Measurements from ENCODE around the gene ZEB2. TPM values are rescaled to one million over a fixed set of nuclear protein-coding genes. Genes with fewer than 3 reads are reported as not detected.

ZEB2 gene
- total and polyA plus RNA-seq, 2 of the 8 experiments (the other 6 are each of a cell fraction or from before 2014, with no cell fraction given), result 0.38 TPM; not detected in 1

DNA sequence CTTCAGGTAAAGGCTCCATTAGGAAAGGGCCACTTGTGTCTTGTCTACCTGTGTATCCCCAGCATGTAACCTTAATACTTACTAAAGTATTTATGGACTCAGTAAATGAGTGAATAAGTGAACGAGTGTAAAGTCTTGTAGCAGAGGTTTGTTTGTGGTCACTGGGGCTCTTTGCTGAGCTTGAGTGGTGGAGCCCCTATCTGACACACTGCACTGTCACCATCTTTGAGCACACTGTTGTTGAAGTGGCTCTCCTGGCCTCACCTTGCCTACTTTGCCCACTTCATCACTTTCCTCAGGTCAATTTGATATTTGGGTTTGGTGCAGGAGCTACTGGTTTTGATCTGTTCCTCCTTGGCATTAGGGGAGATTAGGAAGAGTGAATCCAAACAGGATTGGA lies 39.3 kb upstream of the ZEB2 start:
- H2BK120ac ChIP-seq (replicated peaks; ENCODE audit: low read depth, low read length), result no peak overlapping the region
- no peak overlapping the region; the same call in 1 of the 2 replicates for H2BK12ac ChIP-seq (ENCODE audit: low read depth, low read length)
- DNase-seq (ENCODE audit: low read depth in 1 of 2, low spot score in 2 of 2) (no peak), FAIRE-seq (no peak)
- H2AFZ ChIP-seq (ENCODE audit: low read length), result no peak overlapping the region
- no peak overlapping the region for H3K23ac ChIP-seq (ENCODE audit: insufficient read length)
- no peaks in the 10 kb centered on the region for H3K27me3 ChIP-seq (replicated peaks in 1 of 4; ENCODE audit: control insufficient read depth in 3 of 4, extremely low read depth in 1 of 4, insufficient read depth in 3 of 4, low read length in 3 of 4)
- H3K4me2 ChIP-seq (ENCODE audit: insufficient read depth in 1 of 2, low read depth in 2 of 2, low read length in 2 of 2), result no peak overlapping the region
- no peak overlapping the region for H3K27ac ChIP-seq (ENCODE audit: low read depth, low read length)
- no peak overlapping the region for H3K14ac ChIP-seq (ENCODE audit: insufficient read length)
- H2BK20ac ChIP-seq (ENCODE audit: low read length), result no peak overlapping the region
- H2AK5ac ChIP-seq (ENCODE audit: low read depth, low read length), result no peak overlapping the region
- no peak overlapping the region for H3K9ac ChIP-seq (replicated peaks in 1 of 4; ENCODE audit: extremely low read depth in 1 of 4, low read depth in 3 of 4, low read length in 3 of 4)
- H3K36me3 ChIP-seq (ENCODE audit: control insufficient read depth in 2 of 4, insufficient read depth in 4 of 4, low read length in 3 of 4), result no peaks in the 10 kb centered on the region
- no peaks in the 10 kb centered on the region; the same call in 1 of the 2 replicates for H3K23me2 ChIP-seq (ENCODE audit: low read depth, low read length)
- no peak overlapping the region for H3K4ac ChIP-seq (replicated peaks; ENCODE audit: insufficient read length, low read depth, low read length)
- ChIA-PET POLR2A (ENCODE audit: partially characterized antibody) (no interaction called here), CTCF (ENCODE audit: partially characterized antibody) (interaction anchor here (0.9 kb wide), 1 partner anchor 20 kb away, joined by 3 read pairs; no protein-coding TSS in a partner anchor)
- 0 out of 7 replicates have a peak, but pooled peaks cover 0 to 2% (median 0%) of the 10 kb centered on the region in 4 experiments for H3K4me1 ChIP-seq (replicated peaks in 1 of 4; ENCODE audit: control insufficient read depth in 3 of 4, insufficient read depth in 4 of 4, low read length in 3 of 4)
- H3K56ac ChIP-seq (replicated peaks; ENCODE audit: insufficient read length, low read depth, low read length), result no peak overlapping the region
- no peaks in the 10 kb centered on the region for H3K79me1 ChIP-seq (ENCODE audit: low read depth, low read length)
- WGBS, 2 experiments (ENCODE audit: extremely low coverage in 1 of 2, insufficient coverage in 1 of 2, insufficient read length in 1 of 2, insufficient replicate concordance in 2 of 2, low coverage in 1 of 2, low lambda C conversion rate in 2 of 2, missing lambda C conversion rate in 1 of 2), result 94% methylated on average over 1 of the region's 1 CpG; no CpG with 5 or more reads in 1 of the 2 experiments
- H2BK15ac ChIP-seq (ENCODE audit: low read length), result no peak overlapping the region; the same call in 1 of the 2 replicates
- H3K18ac ChIP-seq (ENCODE audit: extremely low read depth, low read length), result no peak overlapping the region
- H4K8ac ChIP-seq (ENCODE audit: extremely low read depth, insufficient read depth, low read length), result no peak overlapping the region
- H4K91ac ChIP-seq (replicated peaks; ENCODE audit: insufficient read length, low read length), result no peak overlapping the region
- H3K9me3 ChIP-seq (ENCODE audit: insufficient read depth in 2 of 2, low read depth in 1 of 2, low read length in 1 of 2), result no peaks in the 10 kb centered on the region
- H4K5ac ChIP-seq (ENCODE audit: insufficient read length, low read depth, low read length), result no peak overlapping the region
- H2BK5ac ChIP-seq (ENCODE audit: low read depth, low read length), result no peak overlapping the region
- H4K20me1 ChIP-seq (replicated peaks in 1 of 2; ENCODE audit: control insufficient read depth in 1 of 2, insufficient read depth in 2 of 2, low read length in 2 of 2), result no peaks in the 10 kb centered on the region
- no peaks in the 10 kb centered on the region for H3K79me2 ChIP-seq (ENCODE audit: control insufficient read depth in 1 of 2, insufficient read depth in 2 of 2, low read length in 2 of 2)
- H3K4me3 ChIP-seq (ENCODE audit: extremely low read depth in 1 of 4, insufficient read depth in 2 of 4, low read depth in 3 of 4, low read length in 4 of 4), result no peak overlapping the region
- no peak for TF ChIP-seq KDM5A (IDR thresholded peaks at IDR 0.05; ENCODE audit: low read length)
- no peak for TF ChIP-seq TEAD4 (IDR thresholded peaks at IDR 0.05; ENCODE audit: low read depth, low read length)
- no peak for TF ChIP-seq SIX5 (IDR thresholded peaks at IDR 0.05; ENCODE audit: low read depth, low read length)
- TF ChIP-seq HDAC2 (IDR thresholded peaks at IDR 0.05; ENCODE audit: borderline replicate concordance in 1 of 2, low read depth in 2 of 2, low read length in 2 of 2), result no peak
- TF ChIP-seq JUND (IDR thresholded peaks at IDR 0.05; ENCODE audit: low read length), result no peak
- TF ChIP-seq POLR2A (IDR thresholded peaks at IDR 0.05; ENCODE audit: control extremely low read depth in 1 of 2, low read depth in 2 of 2, low read length in 2 of 2), result no peak
- TF ChIP-seq, protein P1, sequence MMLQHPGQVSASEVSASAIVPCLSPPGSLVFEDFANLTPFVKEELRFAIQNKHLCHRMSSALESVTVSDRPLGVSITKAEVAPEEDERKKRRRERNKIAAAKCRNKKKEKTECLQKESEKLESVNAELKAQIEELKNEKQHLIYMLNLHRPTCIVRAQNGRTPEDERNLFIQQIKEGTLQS (IDR thresholded peaks at IDR 0.05; ENCODE audit: insufficient read depth, low read depth, low read length), result no peak
- TF ChIP-seq SP2 (IDR thresholded peaks at IDR 0.05; ENCODE audit: low read length), result no peak
- TF ChIP-seq EGR1 (IDR thresholded peaks at IDR 0.05; ENCODE audit: borderline replicate concordance, low read depth, low read length), result no peak
- TF ChIP-seq SIN3A (conservative IDR thresholded peaks at IDR 0.05 in 1 of 2, IDR thresholded peaks at IDR 0.05 in 1 of 2; ENCODE audit: low read depth in 1 of 2, low read length in 2 of 2), result no peak
- TF ChIP-seq NRF1 (IDR thresholded peaks at IDR 0.05; ENCODE audit: low read depth, low read length), result no peak
- TF ChIP-seq TBP (IDR thresholded peaks at IDR 0.05; ENCODE audit: low read depth, low read length), result no peak
- no peak for TF ChIP-seq RFX5 (IDR thresholded peaks at IDR 0.05; ENCODE audit: borderline replicate concordance, low read depth, low read length)
- TF ChIP-seq CHD2 (IDR thresholded peaks at IDR 0.05; ENCODE audit: low read length), result no peak
- TF ChIP-seq ZNF274 (IDR thresholded peaks at IDR 0.05; ENCODE audit: borderline replicate concordance, extremely low read depth, low read length), result no peak
